ENCODE data around the gene CAMKK2.

The CAMKK2 gene

GRCh38 chr12:121189619-121190155 is 106.8 kb downstream of the CAMKK2 start:
- DNase-seq: no peak

- DNase-seq: no peak
These were observed 107.4 kb downstream of the CAMKK2 start for GRCh38 chr12:121189131-121189530.

DNA sequence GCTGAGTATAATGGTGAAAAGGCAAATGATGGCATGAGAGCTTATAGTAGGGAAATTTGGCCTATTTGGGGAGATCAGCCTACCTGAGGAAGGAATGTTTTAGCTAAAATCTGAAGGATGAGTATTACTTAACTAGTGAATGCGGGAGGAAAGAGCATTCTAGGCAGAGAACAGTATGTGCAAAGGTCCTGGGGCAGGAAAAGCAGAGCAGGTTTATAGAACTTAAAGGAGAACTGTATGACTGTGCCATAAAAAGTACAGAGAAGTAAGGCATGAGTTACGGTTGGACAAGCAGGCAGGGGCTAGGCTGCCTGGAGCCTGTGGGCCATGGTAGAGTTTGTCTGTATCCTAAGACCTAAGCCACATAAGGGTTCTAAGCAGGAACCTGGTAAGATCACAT is 108.3 kb downstream of the CAMKK2 start:
- DNase-seq: no peak
